GM19193 (cell line): ENCODE data around the gene CBLL1.

Experiments used
- POLR2A ChIP-seq: IDR thresholded peaks from 4 replicates; pipeline ENCODE4 v1.6.1; 2011; ENCODE audit not compliant: insufficient read depth, insufficient read length; ENCODE audit errors: extremely low read depth

Gene CBLL1

GRCh38 chr7:107782374-107782773 is 38.4 kb downstream of the CBLL1 start:
- no peak for TF ChIP-seq POLR2A

GRCh38 chr7:107783648-107784047 is 39.7 kb downstream of the CBLL1 start:
- no peak for TF ChIP-seq POLR2A

GRCh38 chr7:107785170-107785569 is 41.2 kb downstream of the CBLL1 start:
- no peak for TF ChIP-seq POLR2A

- no peak for TF ChIP-seq POLR2A
Observed at GRCh38 chr7:107785926-107786325, 42.0 kb downstream of the CBLL1 start.

GRCh38 chr7:107788216-107788615 is 44.3 kb downstream of the CBLL1 start:
- no peak for TF ChIP-seq POLR2A

- no peak for TF ChIP-seq POLR2A
Observed at GRCh38 chr7:107788662-107789061, 44.7 kb downstream of the CBLL1 start.

- no peak for TF ChIP-seq POLR2A
Observed at GRCh38 chr7:107789647-107790046, 45.7 kb downstream of the CBLL1 start.

DNA sequence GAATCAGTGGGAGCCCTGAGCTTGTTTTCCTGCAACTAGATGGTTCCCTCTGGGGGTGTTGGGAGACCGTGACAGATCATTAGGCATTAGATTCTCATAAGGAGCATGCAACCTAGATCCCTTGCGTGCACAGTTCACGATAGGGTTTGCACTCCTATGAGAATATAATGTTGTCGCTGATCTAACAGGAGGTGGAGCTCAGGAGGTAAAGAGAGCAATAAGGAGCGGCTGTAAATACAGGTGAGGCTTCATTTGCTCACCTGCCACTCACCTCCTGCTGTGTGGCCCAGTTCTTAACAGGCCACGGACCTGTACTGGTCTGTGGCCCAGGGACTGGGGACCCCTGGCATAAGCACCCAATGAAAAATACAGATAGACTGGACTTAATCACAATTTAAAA is 48.4 kb downstream of the CBLL1 start:
- TF ChIP-seq POLR2A = no peak

DNA sequence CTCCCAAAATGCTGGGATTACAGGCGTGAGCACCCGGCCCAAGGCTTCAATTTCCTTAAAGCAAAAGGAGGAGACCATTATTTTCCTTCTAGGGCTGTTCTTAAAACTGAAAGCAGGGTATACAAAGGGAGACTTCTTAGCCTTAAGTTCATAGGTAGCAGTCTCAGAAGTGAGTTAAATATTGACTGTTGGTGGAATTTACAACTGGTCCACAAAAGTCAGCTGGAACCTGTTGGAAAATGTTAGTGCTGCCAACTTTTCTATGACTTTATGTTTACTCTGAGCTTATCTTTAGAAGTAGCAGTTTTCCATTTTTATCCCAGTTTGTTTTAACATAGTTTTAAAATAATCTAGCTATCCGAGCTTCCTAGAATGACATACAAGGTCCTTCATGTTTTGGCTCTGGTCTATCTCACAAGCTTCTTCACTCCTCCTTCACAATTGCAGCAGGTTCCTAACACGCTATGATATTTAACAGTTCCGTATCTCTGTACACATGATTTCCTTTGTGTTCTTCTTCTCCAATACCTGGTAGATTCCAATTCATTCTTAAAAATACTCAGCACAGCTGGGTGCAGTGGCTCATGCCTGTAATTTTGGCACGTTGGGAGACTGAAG is 55.8 kb downstream of the CBLL1 start:
- TF ChIP-seq POLR2A = no peak

DNA sequence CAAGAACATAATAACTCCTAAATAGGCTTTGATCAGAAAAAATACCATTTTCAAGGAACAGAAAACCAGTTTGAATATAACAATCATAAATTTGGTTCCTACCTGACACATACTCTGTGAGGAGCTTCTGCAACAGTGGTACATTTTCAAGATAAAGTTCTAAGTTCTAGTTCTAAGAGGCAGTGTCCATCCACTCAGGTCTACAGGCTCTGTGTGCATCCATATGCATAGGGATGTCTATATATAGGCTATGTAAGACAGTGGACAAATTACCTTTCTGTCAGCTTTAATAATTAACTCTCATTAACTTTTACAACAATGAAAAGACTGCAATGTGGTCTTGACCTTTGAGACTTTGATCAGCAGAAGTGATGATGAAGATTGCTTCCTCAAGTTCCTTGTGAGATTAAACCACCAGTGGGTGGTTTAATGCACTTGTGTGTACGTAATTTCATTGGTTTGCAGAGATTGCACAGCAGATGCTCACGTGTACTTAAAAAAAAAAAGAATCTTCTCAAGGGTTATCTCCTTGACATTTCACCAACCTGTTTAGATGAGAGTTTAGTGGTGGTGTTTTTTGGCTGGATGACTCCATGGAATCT is 59.2 kb downstream of the CBLL1 start, which contains the start of gene SLC26A3:
Gene SLC26A3 (minus strand): TSS at position 215 of the 602 bp plus-strand sequence. CDS start 8,714 bp downstream, outside the sequence.
- no peak for TF ChIP-seq POLR2A

- no peak for TF ChIP-seq POLR2A
Observed at GRCh38 chr7:107809179-107809578, 65.2 kb downstream of the CBLL1 start.

- TF ChIP-seq POLR2A = no peak
Observed at GRCh38 chr7:107810626-107811025, 66.7 kb downstream of the CBLL1 start.
